ENCODE measurements around the gene IQSEC2.

Gene IQSEC2

DNA sequence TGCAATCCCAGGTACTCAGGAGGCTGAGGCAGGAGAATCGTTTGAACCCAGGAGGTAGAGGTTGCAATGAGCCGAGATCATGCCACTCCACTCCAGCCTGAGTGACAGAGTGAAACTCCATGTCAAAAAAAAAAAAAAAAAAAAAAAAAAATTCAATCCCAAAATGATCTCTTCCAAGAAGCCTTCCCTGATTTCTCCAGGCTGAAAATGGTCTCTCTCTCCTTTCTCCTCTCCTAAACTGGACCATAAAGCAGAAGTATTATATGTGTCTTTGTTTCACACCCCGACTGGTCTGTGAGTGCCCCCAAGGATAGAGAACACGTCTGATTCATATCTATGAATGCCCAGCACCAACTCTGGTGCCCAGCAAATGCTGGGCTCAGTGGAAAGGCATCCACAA lies 39.1 kb downstream of the IQSEC2 start:
- DNase-seq (ENCODE audit: low spot score) = no peak
- TF ChIP-seq, protein P1, sequence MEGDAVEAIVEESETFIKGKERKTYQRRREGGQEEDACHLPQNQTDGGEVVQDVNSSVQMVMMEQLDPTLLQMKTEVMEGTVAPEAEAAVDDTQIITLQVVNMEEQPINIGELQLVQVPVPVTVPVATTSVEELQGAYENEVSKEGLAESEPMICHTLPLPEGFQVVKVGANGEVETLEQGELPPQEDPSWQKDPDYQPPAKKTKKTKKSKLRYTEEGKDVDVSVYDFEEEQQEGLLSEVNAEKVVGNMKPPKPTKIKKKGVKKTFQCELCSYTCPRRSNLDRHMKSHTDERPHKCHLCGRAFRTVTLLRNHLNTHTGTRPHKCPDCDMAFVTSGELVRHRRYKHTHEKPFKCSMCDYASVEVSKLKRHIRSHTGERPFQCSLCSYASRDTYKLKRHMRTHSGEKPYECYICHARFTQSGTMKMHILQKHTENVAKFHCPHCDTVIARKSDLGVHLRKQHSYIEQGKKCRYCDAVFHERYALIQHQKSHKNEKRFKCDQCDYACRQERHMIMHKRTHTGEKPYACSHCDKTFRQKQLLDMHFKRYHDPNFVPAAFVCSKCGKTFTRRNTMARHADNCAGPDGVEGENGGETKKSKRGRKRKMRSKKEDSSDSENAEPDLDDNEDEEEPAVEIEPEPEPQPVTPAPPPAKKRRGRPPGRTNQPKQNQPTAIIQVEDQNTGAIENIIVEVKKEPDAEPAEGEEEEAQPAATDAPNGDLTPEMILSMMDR (IDR thresholded peaks at IDR 0.05) = no peak
- Histone ChIP-seq H3K27ac (no peak overlapping the region), H3K4me3 (no peak overlapping the region)

DNA sequence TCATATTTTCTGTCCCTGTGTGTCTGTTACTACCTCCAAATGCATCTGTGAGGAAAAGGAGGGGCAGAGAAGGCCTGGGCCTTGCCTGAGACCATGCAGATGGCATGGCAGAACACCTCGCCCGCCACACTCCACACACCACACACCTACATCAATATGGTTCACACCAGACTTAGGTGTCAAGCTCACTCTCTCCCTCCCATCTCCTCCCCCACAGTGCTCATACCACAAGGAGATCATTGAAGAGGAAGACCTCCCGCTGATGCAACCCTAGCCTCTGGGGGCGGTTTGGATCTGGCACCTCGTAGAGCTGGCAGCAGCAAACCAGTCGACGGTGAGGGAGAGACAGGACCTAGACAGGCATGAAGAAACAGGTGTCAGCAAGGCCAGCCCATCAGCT lies 39.8 kb downstream of the IQSEC2 start:
- no peak overlapping the region for H3K4me3 ChIP-seq
- no peak overlapping the region for H3K27ac ChIP-seq
- no peak for DNase-seq (ENCODE audit: low spot score)
- TF ChIP-seq, protein P1 (IDR thresholded peaks at IDR 0.05) = no peak

DNA sequence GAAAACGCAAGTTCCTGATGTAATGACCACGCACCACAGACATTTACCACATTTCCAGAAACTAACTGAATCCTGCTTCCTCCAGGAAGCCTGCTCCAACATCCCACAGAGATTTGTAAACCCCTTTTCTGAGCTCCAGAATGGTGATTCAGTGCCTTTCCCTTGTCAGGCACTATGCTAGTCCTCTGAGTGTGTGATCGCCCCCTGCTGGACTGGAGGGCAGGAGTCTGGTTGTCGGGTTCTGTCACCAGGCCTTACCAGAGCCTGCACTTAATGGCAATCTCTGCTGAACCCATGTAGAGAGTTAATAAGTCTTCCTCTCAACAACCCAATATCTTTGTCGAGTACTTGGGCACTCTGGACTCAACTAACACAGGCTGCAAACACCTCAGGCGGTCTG lies 41.9 kb downstream of the IQSEC2 start:
- no peak for DNase-seq (ENCODE audit: low spot score)
- TF ChIP-seq, protein P1 (IDR thresholded peaks at IDR 0.05) = no peak
- Histone ChIP-seq H3K27ac (no peak overlapping the region), H3K4me3 (no peak overlapping the region)

DNA sequence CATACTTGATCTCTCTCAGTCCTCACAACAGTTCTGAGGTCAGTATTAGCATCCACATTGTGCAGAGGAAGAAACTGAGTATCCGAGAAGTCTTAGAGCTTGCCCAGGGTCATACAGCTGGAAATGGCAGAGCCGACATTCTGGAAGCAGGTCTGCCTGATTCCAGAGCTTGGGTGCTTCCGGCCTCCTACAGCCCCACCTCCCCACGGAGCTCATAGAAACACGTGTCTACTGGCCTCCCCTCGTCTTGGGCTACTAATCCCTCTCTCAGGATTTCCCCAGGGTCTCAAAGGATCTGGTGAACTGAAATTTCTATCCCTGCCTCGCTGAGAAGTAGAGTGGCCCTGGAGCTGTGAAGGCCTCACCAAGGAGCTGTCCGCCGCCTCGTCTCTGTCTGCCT lies 44.3 kb downstream of the IQSEC2 start:
- TF ChIP-seq, protein P1 (IDR thresholded peaks at IDR 0.05) = no peak
- Histone ChIP-seq H3K4me3 (no peak overlapping the region), H3K27ac (no peak overlapping the region)
- no peak for DNase-seq (ENCODE audit: low spot score)

DNA sequence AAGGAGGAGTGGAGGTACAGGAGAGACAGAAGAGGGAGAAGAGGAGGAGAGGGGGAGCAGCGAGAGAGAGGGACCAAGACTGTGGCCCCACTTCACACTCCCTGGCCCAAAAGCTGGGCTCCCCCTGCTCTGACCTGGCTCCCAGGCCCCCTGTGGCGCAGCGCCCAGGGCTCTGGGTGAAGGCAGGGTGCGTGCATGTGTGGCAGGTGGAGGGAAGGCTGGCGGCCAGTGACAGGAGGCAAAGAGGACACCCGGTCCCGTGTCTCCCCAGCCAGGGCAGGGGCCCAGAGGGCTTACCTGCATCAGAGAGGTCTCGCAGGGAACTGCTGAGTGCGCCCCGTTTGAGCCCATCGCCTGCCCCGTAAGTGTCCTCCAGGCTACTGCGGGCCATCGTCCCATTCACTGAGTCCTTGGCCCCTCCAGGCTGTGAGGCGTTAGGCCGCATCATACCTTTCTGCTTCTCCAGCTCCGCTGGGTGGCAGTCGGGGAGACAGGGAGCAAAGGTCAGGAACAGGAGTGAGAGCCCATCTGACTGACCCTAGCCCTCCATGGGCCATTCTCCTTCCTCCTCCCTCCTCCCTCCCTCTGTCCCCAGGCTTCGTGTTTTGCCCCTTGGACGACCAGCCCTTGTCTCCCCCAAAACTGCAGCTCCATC lies 45.2 kb downstream of the IQSEC2 start:
- DNase-seq (ENCODE audit: low spot score) = no peak
- TF ChIP-seq, protein P1 (IDR thresholded peaks at IDR 0.05) = no peak
- Histone ChIP-seq H3K27ac (no peak overlapping the region), H3K4me3 (no peak overlapping the region)

DNA sequence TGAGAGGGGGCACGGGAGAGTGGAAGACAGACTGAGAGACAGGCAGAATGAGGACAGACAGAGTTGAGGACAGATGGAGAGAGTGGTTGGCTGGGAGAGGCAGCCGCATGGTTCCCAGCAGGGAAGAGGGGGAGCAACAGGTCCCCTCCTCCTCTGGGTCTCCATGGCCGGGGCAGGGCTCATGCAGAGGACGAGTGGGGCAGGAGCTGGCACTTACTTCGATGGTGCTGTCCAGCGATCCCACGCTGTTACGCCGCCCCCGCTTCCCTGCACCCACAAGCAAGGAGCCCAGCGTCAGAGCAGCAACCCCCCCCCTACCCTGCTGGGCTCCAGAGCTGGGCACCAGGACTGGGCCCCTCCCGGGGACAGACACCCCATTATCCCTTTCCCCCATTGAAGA lies 45.8 kb downstream of the IQSEC2 start:
- TF ChIP-seq, protein P1 (IDR thresholded peaks at IDR 0.05) = no peak
- Histone ChIP-seq H3K4me3 (no peak overlapping the region), H3K27ac (no peak overlapping the region)
- DNase-seq (ENCODE audit: low spot score) = no peak

DNA sequence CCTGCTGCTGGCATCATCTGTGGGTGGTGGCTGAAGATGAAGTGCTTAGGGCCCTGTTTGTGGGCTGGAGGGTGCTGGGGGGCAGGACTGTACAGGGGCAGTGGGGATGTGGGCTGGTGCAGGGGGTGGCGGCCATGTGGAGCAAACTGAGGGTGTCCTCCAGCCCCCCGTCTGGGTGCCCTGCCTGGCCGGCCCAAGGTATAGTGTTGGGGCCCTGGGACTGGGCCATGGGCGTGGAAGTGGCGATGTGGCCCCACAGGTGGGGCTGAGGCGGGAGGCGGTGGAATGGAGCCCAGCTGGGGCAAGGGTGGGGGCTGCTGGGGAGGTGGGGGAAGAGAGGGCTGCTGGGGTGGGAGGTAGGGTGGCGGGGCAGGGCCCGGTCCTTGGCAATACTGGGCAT lies 46.9 kb downstream of the IQSEC2 start:
- Histone ChIP-seq H3K4me3 (no peak overlapping the region), H3K27ac (no peak overlapping the region)
- DNase-seq (ENCODE audit: low spot score) = no peak
- TF ChIP-seq, protein P1 (IDR thresholded peaks at IDR 0.05) = no peak

Data from coronary artery (tissue), 2 donors.